Stimulated activated CD8-positive, alpha-beta memory T cell treated with anti-CD3 and anti-CD28 coated beads, Interleukin-15, amount 100 ng/mL, for 24 hours (primary cell): Measurements from ENCODE around the gene FAM131C.
"Not testable (repeated sequence)": the region's sequence is repeated elsewhere in the genome, so short reads cannot be mapped to it uniquely, and the experiment has no call there.

Experiments used
- DNase-seq: peaks from one replicate; pipeline ENCODE4 v3.0.0-alpha.2; 2020; ENCODE audit warnings: low read depth

FAM131C gene, protein sequence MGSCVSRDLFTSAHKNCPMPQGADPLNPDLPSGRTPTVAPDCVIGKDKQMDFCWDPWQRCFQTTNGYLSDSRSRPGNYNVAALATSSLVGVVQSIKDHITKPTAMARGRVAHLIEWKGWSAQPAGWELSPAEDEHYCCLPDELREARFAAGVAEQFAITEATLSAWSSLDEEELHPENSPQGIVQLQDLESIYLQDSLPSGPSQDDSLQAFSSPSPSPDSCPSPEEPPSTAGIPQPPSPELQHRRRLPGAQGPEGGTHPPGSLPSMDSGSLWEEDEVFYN

DNA sequence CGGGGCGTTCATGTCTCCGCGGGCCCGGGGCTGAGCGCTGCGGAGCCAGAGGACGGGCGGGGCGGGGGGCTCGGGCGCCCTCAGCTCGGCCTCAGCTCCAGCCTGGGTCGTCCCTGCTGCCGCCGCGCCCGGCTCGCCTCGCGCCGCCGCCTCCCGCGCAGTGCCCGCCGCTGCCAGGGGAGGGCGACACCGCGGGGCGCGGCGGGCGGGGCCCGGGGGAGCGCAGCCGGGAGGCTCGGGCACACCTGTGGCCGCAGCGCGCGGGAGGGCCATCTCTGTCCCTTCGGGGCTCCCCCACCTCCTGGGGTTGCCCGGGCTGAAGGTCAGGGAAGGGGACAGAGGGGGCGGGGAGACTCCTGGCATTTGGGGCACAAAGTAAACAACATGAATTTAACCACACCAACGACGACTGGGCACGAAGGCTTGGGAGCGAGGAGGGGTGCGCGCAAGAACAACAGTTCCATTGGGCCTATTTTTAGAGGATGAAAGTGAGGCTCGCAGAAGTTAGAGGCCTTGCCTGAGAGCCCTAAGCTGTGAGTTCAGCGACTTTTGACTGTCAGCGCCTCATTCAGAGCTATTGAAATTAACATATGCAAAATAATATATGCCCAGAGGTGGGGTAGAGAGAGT, at the start of gene FAM131C:
FAM131C (minus strand) TSS at position 162 of the 630 bp plus-strand sequence. CDS start 209 bp downstream, outside the sequence.
- DNase-seq: peak; percentile 10

GRCh38 chr1:16122916-16123315, 49.5 kb upstream of the FAM131C start:
- peak; percentile 25 for DNase-seq

DNA sequence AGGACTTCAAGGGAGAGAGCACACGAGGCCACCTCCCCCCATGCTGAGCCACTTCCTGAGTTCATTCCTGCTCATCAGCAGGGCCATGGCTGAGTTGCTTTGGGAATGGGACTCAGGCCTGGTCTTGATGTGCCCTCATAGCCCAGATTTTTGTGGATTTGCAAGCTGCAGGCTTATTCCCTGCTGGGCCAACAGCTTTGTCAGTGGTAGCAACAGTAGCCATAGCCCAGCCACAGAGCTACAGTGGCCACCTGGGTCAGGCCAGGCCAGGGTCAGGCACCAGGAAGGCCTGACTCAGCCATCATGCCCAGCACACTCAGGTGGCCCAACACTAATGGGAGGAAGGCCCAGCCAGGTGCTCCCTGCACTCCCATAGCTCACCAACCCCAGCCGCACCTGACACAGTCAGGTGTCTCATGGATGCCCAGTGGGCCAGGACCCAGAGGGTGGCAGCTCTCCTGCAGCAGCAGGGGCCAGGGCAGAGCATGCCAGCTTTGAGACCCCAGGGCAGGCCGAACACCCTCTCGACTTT, 49.0 kb upstream of the FAM131C start:
- DNase-seq: no peak

GRCh38 chr1:16120940-16121410, 47.5 kb upstream of the FAM131C start:
- no peak for DNase-seq

- no peak for DNase-seq
These were observed 47.0 kb upstream of the FAM131C start for GRCh38 chr1:16120407-16120806.

- DNase-seq: no peak
These were observed 46.5 kb upstream of the FAM131C start for GRCh38 chr1:16119926-16120325.

DNA sequence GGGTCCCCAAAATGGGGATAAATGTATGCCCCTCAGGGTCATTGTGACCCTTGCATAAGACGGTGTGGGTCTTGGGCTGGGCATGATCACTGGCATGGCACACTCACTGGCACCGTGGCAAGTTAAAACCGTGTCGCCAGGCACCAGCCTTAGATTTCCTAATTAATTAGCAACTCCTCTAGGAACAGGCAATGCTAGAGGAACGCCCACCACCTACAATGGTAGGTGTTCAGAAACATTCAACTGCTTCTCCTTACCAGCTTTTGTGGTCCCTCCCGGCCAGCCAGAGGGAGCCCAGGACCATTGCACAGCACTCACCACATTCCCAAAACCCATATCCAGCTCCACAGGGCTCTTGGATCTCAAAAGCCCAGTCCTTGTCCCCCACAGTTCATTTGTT, 46.1 kb upstream of the FAM131C start:
- no peak for DNase-seq

DNA sequence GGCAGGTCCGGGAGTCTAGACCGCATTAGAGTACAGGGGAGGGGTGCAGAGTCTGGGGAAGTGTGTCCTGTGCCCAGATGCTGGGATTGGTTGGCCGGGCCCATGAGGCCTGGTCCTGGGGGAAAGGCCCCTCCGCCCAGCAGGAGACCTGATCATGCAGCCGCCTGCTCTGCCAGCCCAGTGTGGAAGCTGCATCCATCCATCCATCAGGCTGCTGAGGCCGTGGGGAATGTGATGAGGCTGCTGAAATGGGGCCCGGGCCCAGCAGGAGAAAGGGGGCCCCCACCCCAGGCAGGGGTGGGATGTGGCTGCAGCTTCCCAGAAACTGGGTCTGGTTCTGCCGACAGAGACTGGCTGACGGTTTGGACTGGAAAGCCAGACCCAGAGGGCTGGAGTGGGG, 45.3 kb upstream of the FAM131C start:
- no peak for DNase-seq

DNA sequence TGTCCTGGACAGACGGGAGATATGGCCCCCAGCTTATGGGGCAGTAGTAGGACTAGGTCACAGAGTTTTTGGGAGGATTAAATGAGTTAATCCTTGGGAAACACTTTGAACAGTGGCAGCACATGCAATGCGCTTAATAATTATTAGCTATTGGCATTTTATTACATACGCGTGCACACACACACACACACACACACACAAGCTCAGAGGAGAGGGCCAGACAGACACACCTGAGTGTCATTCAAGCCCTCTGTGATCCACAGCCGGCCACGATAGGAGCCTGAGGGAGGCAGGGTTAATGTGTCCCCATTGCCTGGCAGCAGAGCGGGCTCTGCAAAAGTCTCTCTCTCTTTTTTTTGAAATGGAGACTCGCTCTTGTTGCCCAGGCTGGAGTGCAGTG, 44.5 kb upstream of the FAM131C start:
- no peak for DNase-seq

GRCh38 chr1:16117369-16117768, 43.9 kb upstream of the FAM131C start:
- DNase-seq: no peak

- DNase-seq: no peak
These were observed 43.2 kb upstream of the FAM131C start for GRCh38 chr1:16116625-16117024.

DNA sequence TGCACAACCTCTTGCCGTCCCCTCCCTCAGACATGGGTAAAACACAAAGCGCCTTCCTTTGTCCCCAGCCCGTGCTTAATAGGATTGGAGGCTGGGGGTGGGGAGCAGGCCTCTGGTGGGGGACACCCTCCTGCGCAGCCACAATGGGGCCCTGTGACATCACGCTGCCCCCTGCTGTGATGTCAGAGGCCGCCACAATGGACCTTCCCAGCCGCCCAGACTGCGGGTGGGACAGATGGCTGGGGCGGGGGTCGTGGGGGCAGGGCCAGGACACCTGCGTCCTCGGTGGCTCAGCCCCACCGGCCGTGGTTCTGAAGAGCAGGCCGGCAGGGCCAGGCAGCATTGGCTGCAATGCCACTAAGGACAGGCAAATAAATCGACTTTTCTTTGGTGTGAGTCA, 42.6 kb upstream of the FAM131C start:
- DNase-seq: no peak

GRCh38 chr1:16115468-16115983, 42.1 kb upstream of the FAM131C start:
- no peak for DNase-seq

DNA sequence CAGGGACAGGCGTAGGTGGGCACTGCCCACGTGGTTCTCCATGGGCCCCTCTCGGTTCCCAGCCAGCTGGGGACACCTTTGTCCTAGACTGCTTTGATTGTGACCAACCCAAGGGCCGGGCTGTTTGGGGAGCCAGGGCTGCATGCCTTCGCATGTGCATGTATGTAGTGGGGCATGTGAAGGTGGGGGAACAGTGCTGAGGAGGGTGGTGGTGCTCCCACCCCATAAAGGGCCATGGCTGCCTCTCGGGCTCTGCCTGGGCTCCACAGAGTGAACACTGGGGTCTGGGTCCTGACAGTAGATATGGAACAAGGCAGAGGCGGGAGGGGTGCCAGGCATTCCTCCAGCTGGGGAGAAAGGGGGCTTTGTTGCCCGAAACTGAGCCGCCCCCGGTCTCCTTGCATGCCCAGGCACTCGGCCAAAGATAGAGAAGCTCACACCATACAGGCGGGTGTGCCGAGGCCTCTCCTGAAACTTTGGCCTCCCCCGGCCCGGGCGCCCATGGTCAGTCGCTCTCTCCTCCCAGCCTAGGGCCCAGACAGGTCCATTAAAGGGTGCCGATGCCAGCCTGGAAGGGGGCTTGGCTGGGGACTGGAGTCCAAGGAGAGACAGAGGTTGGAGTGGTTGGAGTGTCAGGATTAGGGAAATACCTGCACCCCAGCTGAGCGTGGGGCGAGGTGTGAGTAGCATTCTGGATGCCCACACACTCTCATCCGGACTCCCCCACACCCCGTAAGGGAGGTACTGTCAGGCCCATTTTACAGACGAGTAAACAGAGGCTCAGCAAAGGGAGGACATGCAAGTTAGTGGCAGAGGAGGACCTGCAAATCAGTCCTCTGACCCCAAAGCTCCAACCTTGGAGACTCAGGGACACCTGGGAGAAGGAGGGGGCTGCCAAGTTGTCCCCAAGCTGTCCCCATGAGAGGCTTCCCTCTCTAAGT, 41.3 kb upstream of the FAM131C start:
- DNase-seq: no peak

GRCh38 chr1:16112596-16113555, 39.4 kb upstream of the FAM131C start:
- no peak for DNase-seq

- no peak for DNase-seq
These were observed 38.5 kb upstream of the FAM131C start for GRCh38 chr1:16111771-16112595.

DNA sequence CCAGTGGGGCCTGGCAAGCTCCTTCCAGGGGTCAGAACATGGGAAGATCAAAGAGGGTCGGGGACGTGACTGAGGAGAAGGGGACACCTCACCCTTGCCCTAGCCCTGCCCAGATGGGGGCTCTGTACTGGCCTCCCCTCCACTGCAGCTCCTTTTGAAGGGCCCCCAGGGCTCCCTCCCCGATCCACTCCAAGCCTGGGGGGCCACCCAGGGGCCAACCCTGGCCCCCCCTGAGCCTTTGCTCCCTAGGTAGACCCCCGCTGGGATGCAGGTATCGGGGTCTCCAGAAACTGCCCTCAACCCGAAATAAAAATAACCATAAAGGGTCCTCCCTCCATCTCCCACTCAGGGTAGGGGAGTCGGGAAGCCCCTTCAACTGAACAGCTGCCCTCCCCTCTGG, 37.4 kb upstream of the FAM131C start:
- no peak for DNase-seq

GRCh38 chr1:16110456-16110855, 37.0 kb upstream of the FAM131C start:
- DNase-seq: no peak

DNA sequence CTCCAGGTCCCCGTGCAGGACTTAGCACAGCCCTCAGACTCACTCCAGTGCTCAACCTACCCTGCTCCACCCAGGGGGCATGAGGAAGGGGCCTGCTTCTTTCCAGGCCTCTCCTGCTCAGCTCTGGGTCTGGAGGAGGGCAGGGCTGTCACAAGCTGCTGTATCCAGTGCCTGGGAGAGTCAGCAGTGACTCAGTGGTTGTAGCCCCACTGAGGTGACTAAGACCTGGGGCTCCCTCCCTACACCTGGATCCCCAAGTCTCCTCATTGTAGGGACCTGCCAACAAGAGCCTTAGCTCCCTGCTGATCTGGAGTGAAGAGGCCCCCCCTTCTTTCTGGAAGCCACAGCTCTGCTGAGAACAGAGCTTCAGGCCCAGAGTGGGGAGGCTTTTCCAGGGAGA, 36.1 kb upstream of the FAM131C start:
- DNase-seq: no peak

GRCh38 chr1:16107039-16107438, 33.6 kb upstream of the FAM131C start:
- DNase-seq: not testable (repeated sequence)
